Endothelial cell of umbilical vein (primary cell): ENCODE data around the gene FHOD1. TPM values are rescaled to one million over a fixed set of nuclear protein-coding genes. Genes with fewer than 3 reads are reported as not detected.

Source experiments
- BruUV-seq: library from RNA; stranded (reverse); fragments of 400-500 nt; replicated peaks from 2 replicates; lab custom pipeline; 2021; lab: Mats Ljungman, UMichigan
- CTCF ChIA-PET: fragments of 300-600, 350-600 bp; sonication (Branson Sonifier 250); formaldehyde crosslinking; loops from one replicate; lab custom pipeline; 2021; ENCODE audit warnings: antibody characterized with exemption, inconsistent platforms; lab: Charles Lee
- POLR2A ChIA-PET: fragments of 300-600, 350-600 bp; sonication (Branson Sonifier 250); formaldehyde crosslinking; loops from one replicate; lab custom pipeline; 2021; ENCODE audit warnings: antibody characterized with exemption, inconsistent platforms; lab: Charles Lee
- DNase-seq: peaks from one replicate; pipeline ENCODE4 v3.0.0-alpha.2; 2011; ENCODE audit warnings: low read depth, low spot score
- FAIRE-seq: peaks from 2 replicates; lab custom pipeline; 2011; peaks lifted over from hg19 to GRCh38; lab: Jason Lieb, UNC
- H2AFZ ChIP-seq: 2 replicates; pipeline ENCODE4 v1.6.0; 2012; ENCODE audit warnings: low read depth, low read length, control low read depth, inconsistent platforms
- H3K27ac ChIP-seq: 2 replicates; pipeline ENCODE4 v1.5.1; 2011; ENCODE audit warnings: low read depth, mild to moderate bottlenecking, control low read depth, low read length, moderate library complexity; ENCODE audit not compliant: insufficient read depth
- H3K27me3 ChIP-seq, 2 experiments: 2 replicates each; pipeline versions ENCODE4 v1.6.0 to v1.6.1; 2011; ENCODE audit warnings: low read length in 2 of 2, mixed read lengths in 1 of 2; ENCODE audit not compliant: control insufficient read depth in 2 of 2, insufficient read depth in 2 of 2
- H3K36me3 ChIP-seq, 2 experiments: 2 replicates in 1 of 2; 3 replicates in 1 of 2; pipeline ENCODE4 v1.5.1; 2011; ENCODE audit warnings: low read length in 2 of 2, mild to moderate bottlenecking in 1 of 2, moderate library complexity in 1 of 2; ENCODE audit not compliant: control insufficient read depth in 2 of 2, insufficient read depth in 2 of 2; ENCODE audit errors: extremely low read depth in 1 of 2
- H3K4me1 ChIP-seq: 3 replicates; pipeline ENCODE4 v1.5.1; 2011; ENCODE audit warnings: mild to moderate bottlenecking, low read length; ENCODE audit not compliant: control insufficient read depth, insufficient read depth; ENCODE audit errors: extremely low read depth
- H3K4me2 ChIP-seq: 2 replicates; pipeline ENCODE4 v1.6.1; 2011; ENCODE audit warnings: low read length, control low read depth, mixed read lengths; ENCODE audit not compliant: insufficient read depth
- H3K4me3 ChIP-seq, 3 experiments: fragments of 200-600 bp in 1 of 3; sonication (generic), shearing (Covaris generic) in 1 of 3; replicated peaks in 1 of 3; 2 replicates each; pipeline ENCODE4 v1.5.1; 2011 to 2016; ENCODE audit warnings: control low read depth in 3 of 3, low read length in 3 of 3, mild to moderate bottlenecking in 2 of 3, inconsistent platforms in 1 of 3, low read depth in 1 of 3, moderate library complexity in 1 of 3; ENCODE audit not compliant: insufficient read depth in 1 of 3
- H3K79me2 ChIP-seq: 2 replicates; pipeline ENCODE4 v1.6.0; 2012; ENCODE audit warnings: low read length, inconsistent platforms; ENCODE audit not compliant: control insufficient read depth, insufficient read depth
- H3K9ac ChIP-seq: replicated peaks from 2 replicates; pipeline ENCODE3; 2011; ENCODE audit warnings: low read length, control low read depth; ENCODE audit not compliant: insufficient read depth; ENCODE audit errors: extremely low read depth
- H3K9me1 ChIP-seq: replicated peaks from 3 replicates; pipeline ENCODE4 v1.6.0; 2011; ENCODE audit warnings: mild to moderate bottlenecking, low read length; ENCODE audit not compliant: control insufficient read depth, insufficient read depth; ENCODE audit errors: extremely low read depth
- H3K9me3 ChIP-seq: replicated peaks from 2 replicates; pipeline ENCODE4 v1.5.1; 2012; ENCODE audit warnings: low read length, inconsistent platforms; ENCODE audit not compliant: control insufficient read depth, insufficient read depth
- H4K20me1 ChIP-seq: replicated peaks from 2 replicates; pipeline ENCODE3; 2011; ENCODE audit warnings: mild to moderate bottlenecking, low read length; ENCODE audit not compliant: control insufficient read depth, insufficient read depth; ENCODE audit errors: extremely low read depth
- GATA2 ChIP-seq: IDR thresholded peaks from 2 replicates; pipeline ENCODE4 v1.7.0; 2011; ENCODE audit warnings: low read depth, mild to moderate bottlenecking, moderate library complexity, mixed read lengths, low read length; ENCODE audit not compliant: insufficient read length, insufficient read depth
- POLR2A ChIP-seq: IDR thresholded peaks from 2 replicates; pipeline ENCODE4 v1.6.1; 2012; ENCODE audit warnings: low read depth, mild to moderate bottlenecking, control low read depth, low read length
- dilution Hi-C: fragments of 300-500 bp; cut with MboI; formaldehyde crosslinking; loops from one replicate; pipeline ENCODE4 v1.15.0; 2019; ENCODE audit warnings: low sequenced_read_pairs; ENCODE audit not compliant: extremely low pct_ligation_motif_present
- intact Hi-C: fragments of 100-400 bp; cut with micrococcal nuclease; formaldehyde crosslinking; loops from one replicate; pipeline ENCODE4 v1.10.0; 2022
- polyA plus RNA-seq, 4 experiments: library from polyadenylated mRNA; depleted of rRNA in 3 of 4; stranded (reverse) in 3 of 4; unstranded in 1 of 4; fragments of >200 nt; gene quantifications; 2 replicates each; pipeline versions ENCODE4 v1.2.1 to v1.2.3, GENCODE V29; 2011 to 2012; ENCODE audit warnings: missing spikeins in 1 of 4
- total RNA-seq: library from RNA; stranded (reverse); gene quantifications from 2 replicates; pipeline ENCODE4 v1.2.3, GENCODE V29; 2021
- TF ChIP-seq, protein P1 (sequence below), 2 donors: IDR thresholded peaks; 1 replicate in 1 of 2; 2 replicates in 1 of 2; pipeline ENCODE4 v1.5.1; 2011; ENCODE audit warnings: low read length in 2 of 2, mild to moderate bottlenecking in 2 of 2, moderate library complexity in 2 of 2, control low read depth in 1 of 2, inconsistent platforms in 1 of 2, low read depth in 1 of 2; ENCODE audit not compliant: insufficient read depth in 1 of 2; ENCODE audit errors: extremely low read depth in 1 of 2

FHOD1 gene
- total and polyA plus RNA-seq, 2 donors (not counting 3 experiments of a cell fraction or from before 2014, with no cell fraction given), result 63.6 to 124 TPM

DNA sequence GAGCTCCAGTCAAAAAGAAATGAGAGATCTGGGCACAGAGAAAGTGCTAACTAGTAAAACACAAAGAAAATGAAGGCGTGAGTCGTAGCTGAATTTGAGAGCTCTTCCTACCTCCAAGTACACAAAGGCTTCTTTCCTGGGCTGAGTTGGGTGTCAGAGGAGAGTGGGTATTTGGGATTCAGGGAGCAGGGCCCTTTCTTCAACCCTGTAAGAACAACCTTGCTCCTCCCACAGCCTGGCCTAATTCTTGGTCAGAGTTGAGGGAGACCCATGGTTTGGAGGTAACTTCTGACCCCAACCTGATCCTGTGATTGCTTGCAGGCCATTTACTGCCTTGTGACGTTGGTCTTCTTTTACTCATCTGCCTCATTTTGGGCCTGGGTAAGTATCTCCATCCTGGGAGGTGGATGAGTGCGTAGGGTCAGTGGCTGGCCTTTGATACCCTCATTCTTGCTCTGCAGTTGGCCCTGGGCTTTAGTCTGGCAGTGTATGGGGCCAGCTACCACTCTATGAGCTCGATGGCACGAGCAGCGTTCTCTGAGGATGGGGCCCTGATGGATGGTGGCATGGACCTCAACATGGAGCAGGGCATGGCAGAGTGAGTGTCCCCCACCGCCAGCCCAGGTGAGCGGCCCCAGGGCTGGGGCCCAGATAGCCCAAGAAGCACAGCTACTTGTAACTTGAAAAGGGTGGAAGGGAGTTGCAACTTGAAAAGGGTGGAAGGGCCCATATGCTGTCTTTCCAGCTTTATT, 19.1 kb downstream of the FHOD1 start:
- Histone ChIP-seq H3K4me3 (peak overlapping the region in 1 of 3 experiments; percentile 78), H3K79me2 (peaks cover 11% of the 10 kb centered on the region), H3K4me1 (peaks cover 18% of the 10 kb centered on the region), H3K9me1 (no peaks in the 10 kb centered on the region), H3K27ac (no peak overlapping the region), H3K9me3 (no peaks in the 10 kb centered on the region), H3K4me2 (peak overlapping the region; percentile 79), H2AFZ (no peak overlapping the region), H3K27me3 (no peaks in the 10 kb centered on the region), H4K20me1 (no peaks in the 10 kb centered on the region), H3K9ac (peak overlapping the region; percentile 77), H3K36me3 (peaks cover 10 to 39% of the 10 kb centered on the region in 2 experiments)
- dilution Hi-C loops (no loop called here), intact Hi-C loops (loop anchor here (5.0 kb wide), 1 partner anchor 36 kb away; the partner anchor contains the start of genes E2F4 and EXOC3L1)
- ChIA-PET POLR2A (interaction anchor here (0.5 to 1.8 kb wide), 3 partner anchors 16 to 50 kb away, joined by 5 to 10 read pairs (median 8); partner anchors contain the start of gene FHOD1), CTCF (interaction anchor here (0.9 to 2.6 kb wide), 2 partner anchors 30 to 32 kb away, joined by 3 to 15 read pairs; no protein-coding TSS in a partner anchor)
- BruUV-seq, result no TSS peak
- FAIRE-seq, result no peak
- TF ChIP-seq GATA2, result no peak
- TF ChIP-seq POLR2A, result peak; percentile 37
- TF ChIP-seq, protein P1, sequence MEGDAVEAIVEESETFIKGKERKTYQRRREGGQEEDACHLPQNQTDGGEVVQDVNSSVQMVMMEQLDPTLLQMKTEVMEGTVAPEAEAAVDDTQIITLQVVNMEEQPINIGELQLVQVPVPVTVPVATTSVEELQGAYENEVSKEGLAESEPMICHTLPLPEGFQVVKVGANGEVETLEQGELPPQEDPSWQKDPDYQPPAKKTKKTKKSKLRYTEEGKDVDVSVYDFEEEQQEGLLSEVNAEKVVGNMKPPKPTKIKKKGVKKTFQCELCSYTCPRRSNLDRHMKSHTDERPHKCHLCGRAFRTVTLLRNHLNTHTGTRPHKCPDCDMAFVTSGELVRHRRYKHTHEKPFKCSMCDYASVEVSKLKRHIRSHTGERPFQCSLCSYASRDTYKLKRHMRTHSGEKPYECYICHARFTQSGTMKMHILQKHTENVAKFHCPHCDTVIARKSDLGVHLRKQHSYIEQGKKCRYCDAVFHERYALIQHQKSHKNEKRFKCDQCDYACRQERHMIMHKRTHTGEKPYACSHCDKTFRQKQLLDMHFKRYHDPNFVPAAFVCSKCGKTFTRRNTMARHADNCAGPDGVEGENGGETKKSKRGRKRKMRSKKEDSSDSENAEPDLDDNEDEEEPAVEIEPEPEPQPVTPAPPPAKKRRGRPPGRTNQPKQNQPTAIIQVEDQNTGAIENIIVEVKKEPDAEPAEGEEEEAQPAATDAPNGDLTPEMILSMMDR (IDR thresholded peaks at IDR 0.05; ENCODE audit: extremely low read depth in 1 of 2, insufficient read depth in 1 of 2, low read depth in 1 of 2, low read length in 2 of 2), result no peak
- DNase-seq, result no peak
